Colonic mucosa (tissue), 4 donors: ENCODE data around the gene CLCN2. TPM values are rescaled to one million over a fixed set of nuclear protein-coding genes. Genes with fewer than 3 reads are reported as not detected.

Experiments used
- DNase-seq: peaks from one replicate; pipeline ENCODE4 v3.0.0-alpha.2; 2020
- H3K27ac ChIP-seq: fragments of 200-600 bp; one replicate; pipeline ENCODE4 v1.8.0; 2021
- H3K27me3 ChIP-seq: fragments of 200-600 bp; one replicate; pipeline ENCODE4 v1.8.0; 2021
- H3K36me3 ChIP-seq: fragments of 200-600 bp; one replicate; pipeline ENCODE4 v1.8.0; 2021
- H3K4me1 ChIP-seq: fragments of 200-600 bp; one replicate; pipeline ENCODE4 v1.8.0; 2021; ENCODE audit warnings: mild to moderate bottlenecking
- H3K4me3 ChIP-seq: fragments of 200-600 bp; one replicate; pipeline ENCODE4 v1.8.0; 2021
- H3K9ac ChIP-seq, 2 donors: one replicate each; pipeline ENCODE4 v1.7.0; 2013; ENCODE audit warnings: control low read depth in 2 of 2, low read depth in 2 of 2, low read length in 2 of 2
- H3K9me3 ChIP-seq: fragments of 200-600 bp; one replicate; pipeline ENCODE4 v1.8.0; 2021
- CTCF ChIP-seq: fragments of 200-600 bp; IDR thresholded peaks from one replicate; pipeline ENCODE4 v1.8.0; 2022; ENCODE audit warnings: antibody characterized with exemption, mild to moderate bottlenecking
- intact Hi-C: fragments of 100-400 bp; cut with DNase I; formaldehyde crosslinking; loops from one replicate; pipeline ENCODE4 v1.14.1; 2022
- total RNA-seq, 2 donors: library from RNA; stranded (reverse); fragmentation: NEBNext Ultra II Directional in 1 of 2; extraction: Animal tissue kit (Norgen Biotek cat#: 25700) in 1 of 2; gene quantifications; one replicate each; pipeline ENCODE4 v1.2.1, GENCODE V29; 2021
- donor health status: healthy.
- donor health status: DM: no; HTN: no; CAD: no.
- donor health status: DM: no; HTN: no; CAD: no.

CLCN2 gene
- total RNA-seq, 2 donors from 2014 or later: 61.1 to 71.6 TPM

DNA sequence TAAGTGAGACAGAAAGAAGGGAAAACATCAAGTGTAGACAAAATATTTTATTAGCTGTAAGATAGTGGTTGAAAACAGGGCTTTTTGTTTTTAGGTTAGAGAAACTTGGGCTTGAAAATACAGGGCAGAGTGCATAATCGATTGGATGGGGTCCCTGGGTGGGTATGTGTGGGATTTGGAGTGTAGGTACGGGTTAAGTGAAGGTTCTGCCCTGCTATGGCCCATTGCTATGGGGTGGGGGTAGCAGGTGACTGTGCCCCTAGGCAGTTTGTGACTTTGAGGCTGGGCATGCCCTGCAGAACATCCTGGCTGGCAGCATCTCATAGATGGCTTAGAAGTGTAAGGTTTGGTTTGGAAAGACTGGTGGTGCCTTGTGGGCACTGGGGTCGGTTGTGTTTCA lies 27.7 kb downstream of the CLCN2 start:
- Histone ChIP-seq H3K9ac (no peak overlapping the region), H3K4me3 (no peak overlapping the region), H3K36me3 (peaks cover 36% of the 10 kb centered on the region), H3K9me3 (no peaks in the 10 kb centered on the region), H3K27ac (no peak overlapping the region), H3K4me1 (no peaks in the 10 kb centered on the region), H3K27me3 (no peaks in the 10 kb centered on the region)
- TF ChIP-seq CTCF: no peak
- intact Hi-C loops: no loop called here
- no peak for DNase-seq

- Histone ChIP-seq H3K27me3 (no peaks in the 10 kb centered on the region), H3K4me1 (no peaks in the 10 kb centered on the region), H3K9ac (no peak overlapping the region), H3K27ac (no peak overlapping the region), H3K9me3 (no peaks in the 10 kb centered on the region), H3K4me3 (no peak overlapping the region), H3K36me3 (peaks cover 36% of the 10 kb centered on the region)
- no peak for DNase-seq
- TF ChIP-seq CTCF: no peak
- intact Hi-C loops: no loop called here
These were observed 28.2 kb downstream of the CLCN2 start for GRCh38 chr3:184333190-184333589.

DNA sequence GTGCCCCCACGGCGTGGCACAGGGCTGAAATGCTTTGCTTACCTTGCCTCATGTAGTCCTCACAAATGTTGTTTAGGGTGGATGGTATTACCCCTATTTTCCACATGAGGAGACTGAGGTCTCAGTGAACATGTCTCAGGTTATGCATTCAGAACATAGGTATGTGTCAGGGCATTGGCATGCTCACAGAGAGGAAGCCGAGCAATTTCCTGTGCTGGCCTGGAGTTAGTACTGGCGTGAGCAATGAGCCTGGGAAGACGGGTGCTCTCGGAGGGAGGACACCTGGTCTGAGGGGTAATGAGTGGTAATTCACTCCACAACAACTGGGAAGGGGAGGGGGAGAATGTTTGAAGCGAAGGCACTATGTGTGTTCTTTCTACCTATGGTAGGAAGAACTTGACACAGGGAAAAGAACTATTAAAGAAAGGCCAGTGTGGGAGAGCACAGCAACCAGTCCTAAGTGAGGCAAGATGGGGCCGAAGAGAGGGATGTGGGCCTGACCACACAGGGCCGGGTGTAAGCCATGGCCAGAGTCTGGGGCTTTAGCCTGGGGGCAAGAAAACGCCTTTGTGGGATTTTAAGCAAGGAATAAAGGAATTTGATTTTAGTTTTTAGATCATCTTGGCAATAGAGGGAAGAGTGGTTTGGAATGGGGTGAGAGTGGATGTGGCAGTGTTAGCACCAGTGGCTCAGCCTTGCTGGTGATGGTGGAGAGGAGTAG lies 28.9 kb downstream of the CLCN2 start:
- Histone ChIP-seq H3K4me3 (no peak overlapping the region), H3K9me3 (no peaks in the 10 kb centered on the region), H3K36me3 (peaks cover 40% of the 10 kb centered on the region), H3K27me3 (no peaks in the 10 kb centered on the region), H3K9ac (no peak overlapping the region), H3K4me1 (no peaks in the 10 kb centered on the region), H3K27ac (no peak overlapping the region)
- no peak for TF ChIP-seq CTCF
- DNase-seq: no peak
- intact Hi-C loops: no loop called here

DNA sequence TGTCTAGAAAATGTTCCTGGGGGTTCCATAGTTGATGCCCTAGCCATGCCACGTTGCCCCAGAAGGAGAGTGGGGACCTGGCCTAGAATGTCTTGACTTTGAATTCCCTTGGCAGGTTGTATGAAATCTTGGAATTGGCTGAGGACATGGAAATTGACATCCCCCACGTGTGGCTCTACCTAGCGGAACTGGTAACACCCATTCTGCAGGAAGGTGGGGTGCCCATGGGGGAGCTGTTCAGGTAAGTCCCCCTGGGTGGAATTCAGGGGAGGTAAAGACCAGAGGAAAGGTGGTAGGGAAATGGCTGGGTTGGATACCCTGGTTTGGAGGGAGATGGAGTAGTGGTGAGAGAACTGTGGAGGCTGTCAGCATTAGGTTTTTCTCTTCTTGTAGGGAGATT lies 32.9 kb downstream of the CLCN2 start:
- no peaks in the 10 kb centered on the region for H3K9me3 ChIP-seq
- H3K4me1 ChIP-seq: no peaks in the 10 kb centered on the region
- intact Hi-C loops: no loop called here
- no peak overlapping the region for H3K9ac ChIP-seq
- no peaks in the 10 kb centered on the region for H3K27me3 ChIP-seq
- no peak for TF ChIP-seq CTCF
- H3K36me3 ChIP-seq: peaks cover 55% of the 10 kb centered on the region
- H3K27ac ChIP-seq: no peak overlapping the region
- no peak overlapping the region for H3K4me3 ChIP-seq
- no peak for DNase-seq

DNA sequence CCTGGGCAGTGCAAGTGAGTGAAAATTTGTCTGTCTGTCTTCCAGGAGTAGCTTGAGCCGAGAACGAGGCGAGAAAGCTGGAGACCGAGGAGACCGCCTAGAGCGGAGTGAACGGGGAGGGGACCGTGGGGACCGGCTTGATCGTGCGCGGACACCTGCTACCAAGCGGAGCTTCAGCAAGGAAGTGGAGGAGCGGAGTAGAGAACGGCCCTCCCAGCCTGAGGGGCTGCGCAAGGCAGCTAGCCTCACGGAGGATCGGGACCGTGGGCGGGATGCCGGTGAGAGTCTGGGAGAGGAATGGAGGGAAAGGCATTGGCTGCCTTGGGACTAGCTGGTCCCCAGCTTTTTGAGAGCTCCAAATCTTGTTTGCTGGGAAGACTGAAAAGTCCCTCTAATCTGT lies 34.2 kb downstream of the CLCN2 start:
- H3K9me3 ChIP-seq: no peaks in the 10 kb centered on the region
- intact Hi-C loops: no loop called here
- no peak for TF ChIP-seq CTCF
- DNase-seq: no peak
- H3K4me1 ChIP-seq: no peaks in the 10 kb centered on the region
- peaks cover 59% of the 10 kb centered on the region for H3K36me3 ChIP-seq
- no peak overlapping the region for H3K27ac ChIP-seq
- no peak overlapping the region for H3K4me3 ChIP-seq
- H3K27me3 ChIP-seq: no peaks in the 10 kb centered on the region
- no peak overlapping the region for H3K9ac ChIP-seq
